ENCODE data around the gene CCR7.

CCR7 gene

GRCh38 chr17:40556884-40557414 lies 8.3 kb downstream of the CCR7 start:
- peak; percentile 40 for DNase-seq (ENCODE audit: low read depth)
- no peak for TF ChIP-seq CTCF (conservative IDR thresholded peaks at IDR 0.05; ENCODE audit: control insufficient read depth, insufficient read depth, low read depth, low read length)
- no peak overlapping the region for H3K4me3 ChIP-seq (ENCODE audit: control insufficient read depth, low read depth, low read length)

GRCh38 chr17:40556198-40556661 lies 9.0 kb downstream of the CCR7 start:
- no peak overlapping the region for H3K4me3 ChIP-seq (ENCODE audit: control insufficient read depth, low read depth, low read length)
- no peak for TF ChIP-seq CTCF (conservative IDR thresholded peaks at IDR 0.05; ENCODE audit: control insufficient read depth, insufficient read depth, low read depth, low read length)
- DNase-seq (ENCODE audit: low read depth): no peak

- DNase-seq (ENCODE audit: low read depth): no peak
- TF ChIP-seq CTCF (conservative IDR thresholded peaks at IDR 0.05; ENCODE audit: control insufficient read depth, insufficient read depth, low read depth, low read length): no peak
- no peak overlapping the region for H3K4me3 ChIP-seq (ENCODE audit: control insufficient read depth, low read depth, low read length)
Measured at GRCh38 chr17:40555296-40556190, 9.7 kb downstream of the CCR7 start.

- no peak for TF ChIP-seq CTCF (conservative IDR thresholded peaks at IDR 0.05; ENCODE audit: control insufficient read depth, insufficient read depth, low read depth, low read length)
- DNase-seq (ENCODE audit: low read depth): no peak
- no peak overlapping the region for H3K4me3 ChIP-seq (ENCODE audit: control insufficient read depth, low read depth, low read length)
Measured at GRCh38 chr17:40554646-40555295, 10.5 kb downstream of the CCR7 start.

- no peak overlapping the region for H3K4me3 ChIP-seq (ENCODE audit: control insufficient read depth, low read depth, low read length)
- DNase-seq (ENCODE audit: low read depth): peak; percentile 79
- TF ChIP-seq CTCF (conservative IDR thresholded peaks at IDR 0.05; ENCODE audit: control insufficient read depth, insufficient read depth, low read depth, low read length): no peak
Measured at GRCh38 chr17:40553694-40554534, 11.4 kb downstream of the CCR7 start.
